GM10847 (cell line): Measurements from ENCODE around the gene GPD2.

Experiments used
- POLR2A ChIP-seq: IDR thresholded peaks from 2 replicates; pipeline ENCODE4 v1.6.1; 2011; ENCODE audit not compliant: insufficient read length; ENCODE audit errors: extremely low read depth

Gene GPD2

DNA sequence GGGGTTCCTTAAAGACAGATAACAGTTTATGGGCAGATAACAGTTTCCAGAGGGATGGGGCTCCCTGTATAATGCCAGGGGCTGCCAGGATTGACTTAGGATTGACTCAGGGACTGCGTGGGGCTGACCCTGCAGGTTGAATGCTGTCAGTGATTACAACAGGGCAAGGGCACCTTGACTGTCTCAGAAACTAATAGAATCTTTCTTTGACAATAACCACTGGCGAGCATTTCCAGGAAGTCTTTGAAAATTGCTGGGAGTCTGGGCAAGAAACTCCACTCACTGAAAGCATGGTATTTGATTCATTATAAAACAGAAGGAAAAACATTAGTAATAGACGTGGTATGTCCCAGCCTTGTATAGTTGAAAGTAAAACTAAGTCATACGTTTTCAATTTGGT is 101.0 kb downstream of the GPD2 start:
- no peak for TF ChIP-seq POLR2A

GRCh38 chr2:156538083-156538504 is 101.9 kb downstream of the GPD2 start:
- no peak for TF ChIP-seq POLR2A

GRCh38 chr2:156539086-156539860 is 103.1 kb downstream of the GPD2 start:
- TF ChIP-seq POLR2A: no peak

- no peak for TF ChIP-seq POLR2A
These were observed 104.5 kb downstream of the GPD2 start for GRCh38 chr2:156540706-156541105.

DNA sequence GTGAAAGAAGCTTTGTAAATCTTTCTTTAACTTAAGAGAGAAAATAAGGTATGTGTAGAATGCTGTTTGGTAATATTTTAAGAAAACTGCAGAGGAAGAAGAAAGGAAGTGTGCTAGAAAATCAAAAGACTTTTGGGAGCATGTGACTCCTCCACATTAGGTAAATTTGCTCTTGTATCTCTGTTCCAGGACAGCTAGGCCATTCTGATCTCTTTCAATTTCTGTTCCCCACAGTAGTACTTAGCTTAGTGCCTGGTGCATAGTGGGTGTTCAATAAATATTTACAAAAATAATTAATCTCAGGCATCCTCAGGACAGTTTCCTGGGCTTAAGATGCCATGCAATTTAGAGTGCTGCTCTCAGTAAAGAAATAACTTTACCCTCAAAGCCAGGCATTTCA is 105.0 kb downstream of the GPD2 start:
- TF ChIP-seq POLR2A: no peak

DNA sequence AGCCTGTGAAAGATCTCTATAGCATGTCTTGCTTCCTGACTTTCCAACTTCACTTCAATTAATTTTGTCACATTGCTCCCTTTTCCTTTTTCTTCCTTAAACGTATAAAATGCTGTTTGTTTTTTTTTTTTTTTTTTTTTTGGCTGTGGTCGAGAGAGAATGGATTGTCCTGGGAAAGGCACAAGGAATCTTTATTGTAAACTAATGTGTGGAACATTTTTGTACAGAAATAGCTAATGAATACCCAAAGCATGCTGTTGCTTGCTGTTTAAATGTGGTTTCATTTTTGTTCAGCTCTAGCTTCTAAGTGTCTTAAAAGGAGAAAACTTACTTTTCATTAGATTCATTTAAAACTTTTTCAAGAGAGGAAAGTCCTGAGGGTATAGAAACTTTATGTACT is 105.5 kb downstream of the GPD2 start:
- no peak for TF ChIP-seq POLR2A

DNA sequence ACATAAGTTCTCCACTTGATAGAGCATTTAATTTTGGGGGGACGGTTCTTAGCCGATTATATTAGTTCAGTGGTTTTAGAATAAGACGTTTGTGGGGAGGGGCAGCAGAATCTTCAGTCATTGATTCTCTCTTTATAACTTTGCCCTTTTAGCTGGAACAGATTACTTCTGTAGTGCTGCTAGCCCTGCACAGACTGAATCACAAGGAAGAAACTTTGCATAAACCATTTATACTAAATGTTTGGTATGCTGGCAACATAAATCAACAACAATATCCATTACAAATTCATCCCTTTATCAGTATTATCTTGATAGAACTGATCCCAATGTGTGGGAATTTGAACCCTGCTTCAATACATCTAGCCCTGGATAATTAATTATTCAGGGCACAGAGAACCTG is 112.2 kb downstream of the GPD2 start:
- TF ChIP-seq POLR2A: no peak

DNA sequence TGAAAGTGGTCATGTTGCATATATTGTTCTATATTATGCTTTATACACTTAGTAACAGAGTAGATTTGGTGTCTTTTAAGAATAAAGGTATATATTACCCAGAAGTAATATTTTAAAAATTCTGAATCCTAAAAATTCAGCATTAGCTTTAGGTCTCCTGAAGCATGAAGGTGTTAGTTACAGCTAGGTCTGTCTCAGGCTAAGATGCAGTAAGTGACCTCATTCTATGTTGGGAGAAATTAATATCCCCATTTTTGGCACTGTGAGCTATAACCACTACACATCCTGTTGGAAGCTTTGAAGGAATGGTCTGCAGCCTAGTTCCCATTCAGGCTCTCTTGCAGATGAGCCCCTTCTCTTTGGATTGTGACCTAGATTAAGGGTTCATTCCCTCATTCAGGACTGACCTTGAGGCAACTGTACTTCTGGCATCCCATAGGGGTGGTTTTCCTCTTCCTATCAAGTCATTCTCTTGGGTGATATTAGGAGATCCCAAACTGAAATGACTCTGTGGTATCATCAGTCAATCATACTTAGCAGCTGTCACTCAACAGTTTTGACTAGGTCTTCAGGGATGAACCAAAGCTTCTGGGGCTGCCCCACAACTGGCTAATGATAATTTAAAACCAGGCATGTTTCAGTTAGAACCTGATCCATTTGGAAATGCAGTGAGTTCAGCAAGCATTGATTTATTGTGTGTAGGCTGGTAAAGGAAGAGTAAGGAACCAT is 117.7 kb downstream of the GPD2 start:
- no peak for TF ChIP-seq POLR2A

- TF ChIP-seq POLR2A: no peak
These were observed 125.1 kb downstream of the GPD2 start for GRCh38 chr2:156561326-156561725.

DNA sequence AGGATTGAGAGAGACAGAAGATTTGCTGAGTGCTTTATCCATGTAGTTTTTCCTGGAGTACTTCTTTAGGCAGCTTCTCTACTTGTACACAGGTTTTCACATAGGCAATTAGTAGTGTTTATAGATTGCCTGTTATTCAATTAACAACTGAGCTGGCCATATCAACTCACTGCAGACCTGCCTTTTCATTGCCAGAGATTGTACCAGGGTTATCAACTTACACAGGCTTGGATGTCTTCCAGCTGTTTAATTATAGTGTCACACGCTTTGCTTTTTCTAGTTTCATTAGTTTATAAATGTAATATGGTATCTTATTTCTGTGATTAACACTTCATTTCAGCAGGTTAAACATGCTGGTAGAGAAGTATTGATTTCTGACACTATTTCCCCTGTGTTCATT is 125.9 kb downstream of the GPD2 start:
- TF ChIP-seq POLR2A: no peak

GRCh38 chr2:156563994-156564753 is 128.0 kb downstream of the GPD2 start:
- TF ChIP-seq POLR2A: no peak

DNA sequence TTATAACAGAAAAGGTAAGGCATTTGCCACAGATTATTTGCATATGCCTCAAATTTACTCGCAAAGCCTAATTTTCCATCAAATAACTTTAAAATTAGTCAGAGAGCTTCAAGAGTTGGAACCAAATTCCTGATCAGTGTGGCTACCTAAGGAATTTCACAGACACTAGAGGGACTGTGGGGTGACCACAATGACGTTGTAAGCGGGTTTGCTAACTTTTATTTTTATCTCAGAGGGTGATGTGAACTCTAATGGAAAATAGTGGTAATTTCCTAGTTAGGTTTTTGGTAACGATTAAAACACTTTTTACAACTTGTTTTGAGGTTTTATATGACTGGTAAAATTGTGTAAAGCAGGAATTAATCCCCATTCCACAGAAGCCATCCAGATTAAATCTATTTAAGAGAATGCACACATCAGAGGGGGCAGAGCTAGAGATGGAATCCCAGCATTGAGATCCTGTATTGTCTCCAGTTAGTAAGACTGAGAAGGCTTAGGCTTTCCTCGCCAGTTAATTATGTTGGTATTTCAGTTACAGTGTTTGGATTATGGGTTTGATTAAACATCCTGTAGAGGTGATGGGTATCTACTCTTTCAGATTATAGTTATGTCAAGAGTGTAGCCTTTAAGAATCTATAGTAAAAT is 129.0 kb downstream of the GPD2 start:
- no peak for TF ChIP-seq POLR2A

DNA sequence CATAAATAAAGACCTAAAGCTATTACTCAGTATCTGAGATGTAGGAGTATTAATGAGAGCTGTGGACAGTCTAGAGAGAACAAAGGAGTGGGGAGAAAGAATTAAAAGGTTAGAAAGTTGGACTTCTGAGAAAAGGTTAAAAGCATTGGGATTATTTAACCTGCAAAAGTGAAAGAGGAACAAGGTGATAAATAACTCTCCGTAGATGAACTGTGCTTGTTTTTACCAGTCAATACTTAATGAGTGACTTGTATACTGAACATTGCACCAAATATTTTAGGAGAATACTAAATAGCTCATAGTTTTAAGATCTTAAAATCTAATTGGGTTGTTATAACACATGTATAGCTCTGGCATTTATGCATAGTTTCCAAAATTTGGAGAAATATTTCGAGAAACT is 137.5 kb downstream of the GPD2 start:
- TF ChIP-seq POLR2A: no peak

DNA sequence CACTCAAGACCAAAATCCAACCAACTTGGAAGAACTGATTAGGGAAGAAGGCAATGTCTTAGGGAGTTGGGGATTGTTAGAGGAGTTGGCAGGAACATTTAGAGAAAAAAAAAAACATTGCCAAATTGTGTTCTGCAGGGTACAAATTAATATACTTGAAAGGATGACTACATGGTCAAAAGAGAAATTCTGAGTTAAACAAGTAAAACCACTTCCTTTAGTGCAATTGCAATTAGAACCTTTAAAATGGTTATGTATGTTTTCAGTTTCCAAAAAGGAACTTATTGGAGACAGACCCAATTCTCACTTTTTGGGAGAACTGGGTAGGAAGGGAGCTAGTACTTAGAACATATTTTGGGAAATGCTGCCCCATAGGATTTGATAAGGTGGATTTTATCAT is 137.9 kb downstream of the GPD2 start:
- no peak for TF ChIP-seq POLR2A

DNA sequence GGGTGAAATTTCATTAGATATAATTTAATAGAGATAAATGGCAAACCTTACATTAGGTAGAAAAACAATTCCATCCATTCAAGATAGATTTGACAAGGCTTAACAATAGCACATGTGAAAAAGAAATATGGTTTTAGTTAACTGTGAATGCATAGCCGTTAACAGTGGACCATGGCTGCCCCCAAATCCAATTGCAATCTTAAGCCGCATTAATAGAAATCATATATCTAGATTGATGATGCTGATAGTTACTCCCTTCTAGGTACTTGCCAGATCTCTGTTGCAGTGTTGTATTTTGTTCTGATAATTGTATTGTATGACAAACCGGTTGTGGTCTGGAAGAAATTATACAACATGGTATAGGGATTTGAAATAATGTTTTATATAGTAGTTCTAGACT is 139.8 kb downstream of the GPD2 start:
- TF ChIP-seq POLR2A: no peak

DNA sequence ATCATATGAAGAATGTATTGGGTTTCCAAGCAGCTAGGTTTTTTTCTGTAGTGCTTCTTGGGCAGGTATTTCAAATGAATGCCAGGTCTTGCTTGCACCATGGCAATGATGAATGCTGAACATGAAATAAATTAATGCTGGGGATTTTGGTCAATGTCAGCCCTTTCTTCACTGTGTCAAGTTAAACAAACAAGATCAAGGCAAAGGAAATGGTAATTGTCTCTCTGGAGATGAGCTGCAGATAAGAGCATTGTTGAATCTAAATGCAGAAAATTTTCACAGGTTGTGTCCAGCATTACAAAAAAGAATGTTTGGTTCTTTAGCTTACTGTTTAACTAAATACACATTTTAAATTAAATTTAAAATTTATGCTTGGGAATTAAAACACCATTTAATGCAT is 144.3 kb downstream of the GPD2 start:
- no peak for TF ChIP-seq POLR2A

- TF ChIP-seq POLR2A: no peak
These were observed 145.1 kb downstream of the GPD2 start for GRCh38 chr2:156581280-156581679.
